Measurements from ENCODE around the gene PGS1. TPM values are rescaled to one million over a fixed set of nuclear protein-coding genes. Genes with fewer than 3 reads are reported as not detected.

The PGS1 gene
- total RNA-seq, 4 donors from 2014 or later: 23.9 to 51.7 (median 34.2) TPM

DNA sequence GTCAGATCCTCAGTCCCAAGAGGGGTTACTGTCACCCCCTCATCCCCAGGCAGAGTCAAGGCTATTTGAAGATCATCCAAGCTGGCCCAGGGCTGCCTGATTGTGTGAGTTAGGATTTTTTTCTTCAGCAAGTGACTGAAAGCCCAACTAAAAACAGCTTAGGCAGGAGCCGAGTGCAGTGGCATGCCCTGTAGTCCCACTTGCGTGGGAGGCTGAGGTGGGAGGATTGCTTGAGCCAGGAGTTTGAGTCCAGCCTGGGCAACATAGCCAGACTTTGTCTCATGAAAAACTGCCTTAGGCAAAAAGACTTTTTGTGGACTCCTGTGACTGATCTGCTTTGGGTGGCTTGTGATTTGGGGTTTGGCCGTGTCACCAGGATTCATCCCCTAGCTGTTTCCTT, 19.9 kb downstream of the PGS1 start:
- Histone ChIP-seq H3K9me3 (no peaks in the 10 kb centered on the region), H3K27ac (no peak overlapping the region), H3K4me3 (no peak overlapping the region), H3K4me1 (peaks cover 11% of the 10 kb centered on the region), H3K36me3 (peaks cover 79% of the 10 kb centered on the region), H3K27me3 (no peaks in the 10 kb centered on the region)
- DNase-seq (ENCODE audit: low spot score in 2 of 2): no peak
- WGBS: 60% methylated on average over 3 of the region's 3 CpGs
- TF ChIP-seq EP300 (IDR thresholded peaks at IDR 0.05) (no peak), POLR2A (IDR thresholded peaks at IDR 0.05) (no peak)

DNA sequence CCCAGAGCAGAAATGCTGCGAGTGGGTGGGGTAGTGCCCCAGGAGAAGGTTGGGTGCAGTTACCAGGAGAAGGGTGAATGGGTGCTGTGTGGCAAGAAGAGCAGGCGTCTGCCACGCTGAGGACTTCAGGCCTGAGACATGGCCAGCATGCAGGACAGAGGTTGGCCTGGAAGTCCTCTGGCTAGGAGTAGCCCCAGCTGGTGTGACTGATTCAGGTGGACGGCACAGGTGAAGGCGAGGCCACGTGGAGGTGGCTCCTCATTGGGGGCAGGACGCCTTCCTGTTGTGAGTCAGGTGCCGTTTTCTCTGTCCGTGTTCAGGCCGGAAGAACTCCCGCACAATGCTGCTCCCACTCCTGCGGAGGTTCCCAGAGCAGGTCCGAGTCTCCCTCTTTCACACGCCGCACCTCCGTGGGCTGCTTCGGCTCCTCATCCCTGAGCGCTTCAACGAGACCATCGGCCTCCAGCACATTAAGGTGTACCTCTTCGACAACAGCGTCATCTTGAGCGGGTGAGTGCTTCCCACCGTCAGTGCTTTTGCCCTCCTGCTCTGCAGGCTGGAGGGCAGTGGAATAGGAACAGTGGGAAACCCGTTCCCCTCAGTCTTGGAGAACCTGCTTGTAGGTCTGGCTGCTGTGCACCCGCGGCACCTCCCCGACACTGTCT, 20.7 kb downstream of the PGS1 start:
- Histone ChIP-seq H3K4me1 (peaks cover 11% of the 10 kb centered on the region), H3K36me3 (peaks cover 86% of the 10 kb centered on the region), H3K27me3 (no peaks in the 10 kb centered on the region), H3K4me3 (no peak overlapping the region), H3K27ac (no peak overlapping the region), H3K9me3 (no peaks in the 10 kb centered on the region)
- WGBS: 83% methylated on average over 21 of the region's 28 CpGs
- TF ChIP-seq, protein P1, sequence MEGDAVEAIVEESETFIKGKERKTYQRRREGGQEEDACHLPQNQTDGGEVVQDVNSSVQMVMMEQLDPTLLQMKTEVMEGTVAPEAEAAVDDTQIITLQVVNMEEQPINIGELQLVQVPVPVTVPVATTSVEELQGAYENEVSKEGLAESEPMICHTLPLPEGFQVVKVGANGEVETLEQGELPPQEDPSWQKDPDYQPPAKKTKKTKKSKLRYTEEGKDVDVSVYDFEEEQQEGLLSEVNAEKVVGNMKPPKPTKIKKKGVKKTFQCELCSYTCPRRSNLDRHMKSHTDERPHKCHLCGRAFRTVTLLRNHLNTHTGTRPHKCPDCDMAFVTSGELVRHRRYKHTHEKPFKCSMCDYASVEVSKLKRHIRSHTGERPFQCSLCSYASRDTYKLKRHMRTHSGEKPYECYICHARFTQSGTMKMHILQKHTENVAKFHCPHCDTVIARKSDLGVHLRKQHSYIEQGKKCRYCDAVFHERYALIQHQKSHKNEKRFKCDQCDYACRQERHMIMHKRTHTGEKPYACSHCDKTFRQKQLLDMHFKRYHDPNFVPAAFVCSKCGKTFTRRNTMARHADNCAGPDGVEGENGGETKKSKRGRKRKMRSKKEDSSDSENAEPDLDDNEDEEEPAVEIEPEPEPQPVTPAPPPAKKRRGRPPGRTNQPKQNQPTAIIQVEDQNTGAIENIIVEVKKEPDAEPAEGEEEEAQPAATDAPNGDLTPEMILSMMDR (IDR thresholded peaks at IDR 0.05): no peak
- no peak for TF ChIP-seq POLR2AphosphoS5 (IDR thresholded peaks at IDR 0.05)
- no peak for TF ChIP-seq POLR2A (IDR thresholded peaks at IDR 0.05)
- TF ChIP-seq EP300 (IDR thresholded peaks at IDR 0.05): no peak
- DNase-seq (ENCODE audit: low spot score in 2 of 2): no peak

DNA sequence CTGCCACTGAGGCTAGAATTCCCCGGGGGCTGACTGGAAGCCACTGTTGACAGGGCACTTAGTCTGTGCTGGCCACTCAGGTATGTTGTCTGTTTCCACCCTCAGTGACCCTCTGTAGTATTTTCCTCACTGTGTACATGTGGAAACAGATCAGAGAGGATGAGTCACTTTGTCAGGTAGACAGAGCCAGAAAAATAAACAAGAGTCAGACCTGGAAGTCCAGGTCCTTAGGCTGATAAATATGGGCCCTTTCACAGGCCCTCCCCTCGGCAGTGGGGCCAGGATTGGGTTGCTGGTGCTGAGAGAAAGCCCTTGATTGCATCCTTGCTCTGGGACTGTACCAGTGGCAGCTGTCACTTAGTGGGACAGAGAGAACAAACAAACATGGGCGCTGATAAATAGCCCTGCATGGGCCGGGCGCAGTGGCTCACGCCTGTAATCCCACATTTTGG, 21.3 kb downstream of the PGS1 start:
- Histone ChIP-seq H3K36me3 (peaks cover 91% of the 10 kb centered on the region), H3K4me3 (no peak overlapping the region), H3K9me3 (no peaks in the 10 kb centered on the region), H3K27ac (no peak overlapping the region), H3K27me3 (no peaks in the 10 kb centered on the region), H3K4me1 (peaks cover 10% of the 10 kb centered on the region)
- 67% methylated on average over 5 of the region's 6 CpGs for WGBS
- no peak for TF ChIP-seq POLR2AphosphoS5 (IDR thresholded peaks at IDR 0.05)
- no peak for TF ChIP-seq EP300 (IDR thresholded peaks at IDR 0.05)
- no peak for TF ChIP-seq POLR2A (IDR thresholded peaks at IDR 0.05)
- TF ChIP-seq, protein P1 (IDR thresholded peaks at IDR 0.05): no peak
- DNase-seq (ENCODE audit: low spot score in 2 of 2): no peak

DNA sequence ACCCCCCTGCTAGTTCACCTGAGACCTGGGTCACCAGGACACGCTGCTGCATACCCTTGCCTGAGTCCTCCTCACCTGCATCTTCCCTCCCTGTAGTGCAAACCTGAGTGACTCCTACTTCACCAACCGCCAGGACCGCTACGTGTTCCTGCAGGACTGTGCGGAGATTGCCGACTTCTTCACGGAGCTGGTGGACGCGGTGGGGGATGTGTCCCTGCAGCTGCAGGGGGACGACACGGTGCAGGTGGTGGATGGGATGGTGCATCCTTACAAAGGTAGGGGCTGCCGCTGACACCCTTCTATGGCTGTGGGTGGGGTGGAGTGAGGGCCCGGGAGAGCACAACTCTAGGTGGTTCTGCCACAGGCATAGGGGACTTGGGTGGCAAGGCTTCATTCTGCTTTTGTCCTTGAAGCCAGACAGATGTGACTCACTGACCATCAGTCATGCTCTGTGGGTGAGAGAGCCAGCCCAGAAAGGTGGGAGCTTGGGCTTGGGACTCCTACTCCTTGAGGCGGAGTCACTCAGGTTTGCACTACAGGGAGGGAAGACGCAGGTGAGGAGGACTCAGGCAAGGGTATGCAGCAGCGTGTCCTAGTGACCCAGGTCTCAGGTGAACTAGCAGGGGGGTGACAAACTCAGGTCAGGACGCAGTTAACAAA, 22.3 kb downstream of the PGS1 start:
- 91% methylated on average over 16 of the region's 17 CpGs for WGBS
- Histone ChIP-seq H3K27me3 (no peaks in the 10 kb centered on the region), H3K4me3 (no peak overlapping the region), H3K4me1 (peaks cover 4% of the 10 kb centered on the region), H3K36me3 (peaks cover 91% of the 10 kb centered on the region), H3K27ac (no peak overlapping the region), H3K9me3 (no peaks in the 10 kb centered on the region)
- TF ChIP-seq POLR2A (IDR thresholded peaks at IDR 0.05) (no peak), POLR2AphosphoS5 (IDR thresholded peaks at IDR 0.05) (no peak), EP300 (IDR thresholded peaks at IDR 0.05) (no peak)
- TF ChIP-seq, protein P1 (IDR thresholded peaks at IDR 0.05): no peak
- DNase-seq (ENCODE audit: low spot score in 2 of 2): no peak

DNA sequence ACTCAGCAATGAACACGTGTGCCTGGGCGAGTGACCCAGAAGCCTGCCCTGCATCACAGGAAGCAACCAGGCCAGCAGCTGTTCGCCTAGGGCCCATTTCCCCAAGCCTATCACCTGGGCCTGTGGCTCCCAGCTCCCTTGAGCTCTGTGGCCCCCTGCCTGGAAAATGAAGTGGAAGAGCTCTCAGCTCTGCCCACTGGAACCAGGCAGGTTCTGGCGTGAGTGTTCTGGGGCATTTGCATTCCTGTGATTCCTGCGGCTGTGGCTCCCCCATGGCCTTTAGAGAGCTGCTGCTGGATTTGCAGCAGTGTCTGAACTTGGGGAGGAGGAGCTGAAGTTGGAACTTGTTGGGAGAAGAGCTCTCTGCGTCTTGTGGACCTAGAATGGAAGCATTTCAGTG, 22.8 kb downstream of the PGS1 start:
- H3K36me3 ChIP-seq: peaks cover 90% of the 10 kb centered on the region
- TF ChIP-seq, protein P1 (IDR thresholded peaks at IDR 0.05): no peak
- TF ChIP-seq POLR2AphosphoS5 (IDR thresholded peaks at IDR 0.05) (no peak), POLR2A (IDR thresholded peaks at IDR 0.05) (no peak), EP300 (IDR thresholded peaks at IDR 0.05) (no peak)

More for the DNA sequence above, 22.8 kb downstream of the PGS1 start:
- WGBS: 44% methylated on average over 2 of the region's 6 CpGs
- no peaks in the 10 kb centered on the region for H3K27me3 ChIP-seq
- H3K9me3 ChIP-seq: no peaks in the 10 kb centered on the region
- no peak overlapping the region for H3K27ac ChIP-seq
- no peak for DNase-seq (ENCODE audit: low spot score in 2 of 2)
- H3K4me1 ChIP-seq: peaks cover 5% of the 10 kb centered on the region
- H3K4me3 ChIP-seq: no peak overlapping the region
